IMR-90 (cell line): ENCODE results near the gene RTN1. TPM values are rescaled to one million over a fixed set of nuclear protein-coding genes. Genes with fewer than 3 reads are reported as not detected.

ENCODE experiments used
- ATAC-seq: fragments of 200-7000 bp; cut with Tn5 transposase; 2 replicates; pipeline ENCODE4 v1.9.1; 2020; ENCODE audit warnings: low read depth, mild to moderate bottlenecking, moderate library complexity
- BruUV-seq: library from RNA; stranded (reverse); fragments of 400-500 nt; replicated peaks from 2 replicates; lab custom pipeline; 2021; lab: Mats Ljungman, UMichigan
- CTCF ChIA-PET: fragments of 300-600 bp; formaldehyde crosslinking; extraction: SDS; loops from one replicate; lab custom pipeline; 2021; ENCODE audit warnings: antibody characterized with exemption; lab: Yijun Ruan, JAX
- POLR2A ChIA-PET: fragments of 300-600 bp; sonication (Branson Sonifier 250); formaldehyde crosslinking; loops from one replicate; lab custom pipeline; 2022; ENCODE audit warnings: antibody characterized with exemption; ENCODE audit not compliant: unreplicated experiment; lab: Charles Lee
- DNase-seq: peaks from one replicate; pipeline ENCODE4 v3.0.0; 2013
- H2AFZ ChIP-seq: replicated peaks from 2 replicates; pipeline ENCODE3; 2013; ENCODE audit warnings: low read length, mild to moderate bottlenecking; ENCODE audit not compliant: poor library complexity
- H2AK5ac ChIP-seq: 2 replicates; pipeline ENCODE4 v1.6.1; 2013; ENCODE audit warnings: low read depth, low read length, inconsistent platforms
- H2AK9ac ChIP-seq: replicated peaks from 2 replicates; pipeline ENCODE3; 2013; ENCODE audit warnings: mild to moderate bottlenecking, low read depth, low read length, moderate library complexity; ENCODE audit not compliant: poor library complexity
- H2BK120ac ChIP-seq: 2 replicates; pipeline ENCODE4 v1.6.1; 2013; ENCODE audit warnings: low read depth, low read length, inconsistent platforms
- H2BK15ac ChIP-seq: 3 replicates; pipeline ENCODE4 v1.6.1; 2013; ENCODE audit warnings: low read depth, low read length, inconsistent platforms
- H2BK20ac ChIP-seq: 2 replicates; pipeline ENCODE4 v1.6.1; 2013; ENCODE audit warnings: low read depth, mild to moderate bottlenecking, inconsistent platforms, low read length, moderate library complexity
- H2BK5ac ChIP-seq: 2 replicates; pipeline ENCODE4 v1.6.1; 2013; ENCODE audit warnings: mild to moderate bottlenecking, low read depth, low read length, inconsistent platforms; ENCODE audit not compliant: poor library complexity, severe bottlenecking
- H3K14ac ChIP-seq: replicated peaks from 2 replicates; pipeline ENCODE4 v1.6.1; 2013; ENCODE audit warnings: low read depth, low read length, inconsistent platforms
- H3K18ac ChIP-seq: 2 replicates; pipeline ENCODE4 v1.6.1; 2013; ENCODE audit warnings: low read depth, low read length, control low read depth
- H3K23ac ChIP-seq: 2 replicates; pipeline ENCODE4 v1.6.1; 2013; ENCODE audit warnings: low read depth, low read length, inconsistent platforms
- H3K27ac ChIP-seq: 2 replicates; pipeline ENCODE4 v1.5.1; 2013; ENCODE audit warnings: mild to moderate bottlenecking, control low read depth, low read length; ENCODE audit not compliant: insufficient read depth
- H3K27me3 ChIP-seq: 2 replicates; pipeline ENCODE4 v1.6.1; 2013; ENCODE audit warnings: low read length; ENCODE audit not compliant: control insufficient read depth, insufficient read depth
- H3K36me3 ChIP-seq: 2 replicates; pipeline ENCODE4 v1.6.1; 2013; ENCODE audit warnings: low read length, mixed read lengths; ENCODE audit not compliant: control insufficient read depth, insufficient read depth
- H3K4ac ChIP-seq: 2 replicates; pipeline ENCODE4 v1.6.1; 2013; ENCODE audit warnings: low read depth, low read length, inconsistent platforms
- H3K4me1 ChIP-seq: 2 replicates; pipeline ENCODE4 v1.6.1; 2013; ENCODE audit warnings: low read length, mixed read lengths; ENCODE audit not compliant: control insufficient read depth, insufficient read depth
- H3K4me2 ChIP-seq: 2 replicates; pipeline ENCODE4 v1.6.1; 2013; ENCODE audit warnings: low read depth, mild to moderate bottlenecking, control low read depth, low read length, moderate library complexity
- H3K4me3 ChIP-seq: 2 replicates; pipeline ENCODE4 v1.5.1; 2013; ENCODE audit warnings: low read depth, mild to moderate bottlenecking, control low read depth, low read length, moderate library complexity; ENCODE audit not compliant: insufficient read depth
- H3K56ac ChIP-seq: 2 replicates; pipeline ENCODE4 v1.6.1; 2013; ENCODE audit warnings: low read length, inconsistent platforms; ENCODE audit not compliant: insufficient read depth; ENCODE audit errors: extremely low read depth
- H3K79me1 ChIP-seq, 2 experiments: 2 replicates each; pipeline ENCODE4 v1.6.1; 2013; ENCODE audit warnings: low read length in 2 of 2, inconsistent platforms in 1 of 2, low read depth in 1 of 2
- H3K9ac ChIP-seq: 2 replicates; pipeline ENCODE4 v1.6.1; 2013; ENCODE audit warnings: low read depth, low read length, control low read depth
- H3K9me1 ChIP-seq: 2 replicates; pipeline ENCODE4 v1.6.1; 2013; ENCODE audit warnings: low read length, inconsistent platforms; ENCODE audit not compliant: insufficient read depth
- H3K9me3 ChIP-seq: 2 replicates; pipeline ENCODE4 v1.6.1; 2013; ENCODE audit warnings: low read length; ENCODE audit not compliant: control insufficient read depth, insufficient read depth
- H4K20me1 ChIP-seq: 2 replicates; pipeline ENCODE4 v1.6.1; 2013; ENCODE audit warnings: low read length, inconsistent platforms; ENCODE audit not compliant: insufficient read depth
- H4K5ac ChIP-seq: 2 replicates; pipeline ENCODE4 v1.6.1; 2013; ENCODE audit warnings: mild to moderate bottlenecking, low read depth, low read length, control low read depth
- H4K8ac ChIP-seq, 2 experiments: 2 replicates each; pipeline ENCODE4 v1.6.1; 2013; ENCODE audit warnings: low read depth in 2 of 2, low read length in 2 of 2, control low read depth in 1 of 2, inconsistent platforms in 1 of 2
- H4K91ac ChIP-seq: 2 replicates; pipeline ENCODE4 v1.6.1; 2013; ENCODE audit warnings: low read depth, low read length, inconsistent platforms; ENCODE audit not compliant: insufficient read depth
- BHLHE40 ChIP-seq: fragments of 150-350 bp; IDR thresholded peaks from 2 replicates; pipeline ENCODE4 v1.6.1; 2016; ENCODE audit warnings: mild to moderate bottlenecking, low read depth, low read length
- CEBPB ChIP-seq: IDR thresholded peaks from 2 replicates; pipeline ENCODE4 v1.6.1; 2012; ENCODE audit warnings: low read depth, low read length, improper control_type of control experiment
- CHD1 ChIP-seq: IDR thresholded peaks from 2 replicates; pipeline ENCODE4 v1.6.1; 2012; ENCODE audit warnings: low read depth, low read length, improper control_type of control experiment
- CTCF ChIP-seq: conservative IDR thresholded peaks from 2 replicates; pipeline ENCODE4 v1.5.1; 2012; ENCODE audit warnings: mild to moderate bottlenecking, low read depth, low read length, improper control_type of control experiment
- ELK1 ChIP-seq: fragments of 150-350 bp; IDR thresholded peaks from 2 replicates; pipeline ENCODE4 v1.6.1; 2016; ENCODE audit warnings: low read depth, mild to moderate bottlenecking, low read length, moderate library complexity, borderline replicate concordance
- FOS ChIP-seq: fragments of 150-350 bp; IDR thresholded peaks from 2 replicates; pipeline ENCODE4 v1.6.1; 2016; ENCODE audit warnings: low read depth, low read length
- MAFK ChIP-seq: IDR thresholded peaks from 2 replicates; pipeline ENCODE4 v1.6.1; 2012; ENCODE audit warnings: low read depth, low read length, improper control_type of control experiment
- MAZ ChIP-seq: IDR thresholded peaks from 2 replicates; pipeline ENCODE4 v1.6.1; 2012; ENCODE audit warnings: low read depth, mild to moderate bottlenecking, low read length, improper control_type of control experiment, moderate library complexity, borderline replicate concordance
- MXI1 ChIP-seq: IDR thresholded peaks from 2 replicates; pipeline ENCODE4 v1.6.1; 2012; ENCODE audit warnings: low read depth, mild to moderate bottlenecking, low read length, moderate library complexity, borderline replicate concordance
- NFE2L2 ChIP-seq: fragments of 150-350 bp; IDR thresholded peaks from 2 replicates; pipeline ENCODE4 v1.6.1; 2016; ENCODE audit warnings: low read depth, mild to moderate bottlenecking, low read length
- POLR2A ChIP-seq: IDR thresholded peaks from 2 replicates; pipeline ENCODE4 v1.6.1; 2012; ENCODE audit warnings: mild to moderate bottlenecking, low read depth, low read length
- RAD21 ChIP-seq: IDR thresholded peaks from 2 replicates; pipeline ENCODE4 v1.6.1; 2012; ENCODE audit warnings: low read length, improper control_type of control experiment
- RCOR1 ChIP-seq: IDR thresholded peaks from 2 replicates; pipeline ENCODE4 v1.6.1; 2012; ENCODE audit warnings: mild to moderate bottlenecking, low read length, improper control_type of control experiment; ENCODE audit not compliant: insufficient replicate concordance
- RFX5 ChIP-seq: IDR thresholded peaks from 2 replicates; pipeline ENCODE4 v1.8.0; 2012; ENCODE audit warnings: low read depth, mild to moderate bottlenecking, low read length, moderate library complexity
- SMC3 ChIP-seq: fragments of 150-350 bp; IDR thresholded peaks from 2 replicates; pipeline ENCODE4 v1.6.1; 2016; ENCODE audit warnings: low read depth, mild to moderate bottlenecking, antibody characterized with exemption, low read length, moderate library complexity
- WGBS, 2 experiments: methylation state at CpG; one replicate each; pipeline versions ENCODE4 v1.1.5 to v1.1.7; 2013; ENCODE audit warnings: missing lambda C conversion rate in 2 of 2; ENCODE audit not compliant: insufficient read length in 1 of 2; ENCODE audit errors: extremely low coverage in 2 of 2; 5-methylcytosine and 5-hydroxymethylcytosine counted together
- dilution Hi-C: fragments of 300-500 bp; cut with HindIII; formaldehyde crosslinking; loops from one replicate; pipeline ENCODE4 v1.14.3; 2018; ENCODE audit warnings: low sequenced_read_pairs; ENCODE audit not compliant: unreplicated experiment
- in situ Hi-C: fragments of 300-500 bp; cut with MboI; formaldehyde crosslinking; loops from 3 replicates; pipeline ENCODE4 v1.14.3; 2019; ENCODE audit warnings: low sequenced_read_pairs, inconsistent platforms, mixed read lengths
- intact Hi-C: fragments of 100-400 bp; cut with micrococcal nuclease; formaldehyde crosslinking; loops from 2 replicates; pipeline ENCODE4 v1.10.0; 2022
- polyA plus RNA-seq, 3 experiments: library from polyadenylated mRNA; depleted of rRNA; stranded (reverse); fragments of >200 nt; gene quantifications; 2 replicates each; pipeline ENCODE4 v1.2.3, GENCODE V29; 2012; ENCODE audit warnings: low replicate concordance in 1 of 3
- total RNA-seq: library from RNA; depleted of rRNA; stranded (reverse); fragments of >200 nt; gene quantifications from 2 replicates; pipeline ENCODE4 v1.2.3, GENCODE V29; 2012
- TF ChIP-seq, protein P1 (sequence below): fragments of 150-350 bp; IDR thresholded peaks from 2 replicates; pipeline ENCODE4 v1.6.1; 2017; ENCODE audit warnings: mild to moderate bottlenecking, antibody characterized with exemption, low read length, low read depth

The RTN1 gene
- total and polyA plus RNA-seq, 2 of the 4 experiments (the other 2 are of a cell fraction), result 0.18 to 0.46 TPM

GRCh38 chr14:59566296-59566695 is 304.3 kb downstream of the RTN1 start:
- in situ Hi-C loops (no loop called here), intact Hi-C loops (no loop called here), dilution Hi-C loops (no loop called here)
- no peak overlapping the region for H3K56ac ChIP-seq
- no peak overlapping the region for H3K23ac ChIP-seq
- no peak overlapping the region for H3K9ac ChIP-seq
- no peak for TF ChIP-seq NFE2L2
- TF ChIP-seq, protein P1, sequence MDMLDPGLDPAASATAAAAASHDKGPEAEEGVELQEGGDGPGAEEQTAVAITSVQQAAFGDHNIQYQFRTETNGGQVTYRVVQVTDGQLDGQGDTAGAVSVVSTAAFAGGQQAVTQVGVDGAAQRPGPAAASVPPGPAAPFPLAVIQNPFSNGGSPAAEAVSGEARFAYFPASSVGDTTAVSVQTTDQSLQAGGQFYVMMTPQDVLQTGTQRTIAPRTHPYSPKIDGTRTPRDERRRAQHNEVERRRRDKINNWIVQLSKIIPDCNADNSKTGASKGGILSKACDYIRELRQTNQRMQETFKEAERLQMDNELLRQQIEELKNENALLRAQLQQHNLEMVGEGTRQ, result no peak
- no peak for TF ChIP-seq ELK1
- no peak for TF ChIP-seq BHLHE40
- no peak for TF ChIP-seq MAFK
- TF ChIP-seq RAD21, result no peak
- TF ChIP-seq POLR2A, result no peak
- no peak for TF ChIP-seq MAZ
- no peak for TF ChIP-seq FOS
- no peak for TF ChIP-seq SMC3
- TF ChIP-seq RFX5, result no peak
- no peak for TF ChIP-seq CHD1
- no peak for TF ChIP-seq CEBPB
- no peak for TF ChIP-seq RCOR1
- no peak for TF ChIP-seq MXI1
- no peak for TF ChIP-seq CTCF
- POLR2A ChIA-PET, result no interaction called here
- no peak overlapping the region for H4K5ac ChIP-seq
- no peaks in the 10 kb centered on the region for H3K36me3 ChIP-seq
- H3K9me3 ChIP-seq, result no peaks in the 10 kb centered on the region
- H2AFZ ChIP-seq, result no peak overlapping the region
- H4K8ac ChIP-seq, result no peak overlapping the region
- CTCF ChIA-PET, result interaction anchor here (0.6 to 2.7 kb wide), 3 partner anchors 11 to 440 kb away, joined by 3 to 12 read pairs (median 3); partner anchors contain the start of gene CCDC175
- H4K20me1 ChIP-seq, result no peaks in the 10 kb centered on the region
- H2AK5ac ChIP-seq, result no peak overlapping the region
- H3K4ac ChIP-seq, result no peak overlapping the region
- H3K4me3 ChIP-seq, result no peak overlapping the region
- no peak overlapping the region for H3K14ac ChIP-seq
- DNase-seq (no peak), ATAC-seq (no peak)
- H3K27ac ChIP-seq, result no peak overlapping the region
- no peak overlapping the region for H2AK9ac ChIP-seq
- peaks cover 8% of the 10 kb centered on the region for H3K27me3 ChIP-seq
- H2BK5ac ChIP-seq, result no peak overlapping the region
- H2BK20ac ChIP-seq, result no peak overlapping the region
- H4K91ac ChIP-seq, result no peak overlapping the region
- no peak overlapping the region for H3K4me2 ChIP-seq
- no peaks in the 10 kb centered on the region for H3K9me1 ChIP-seq
- H2BK15ac ChIP-seq, result no peak overlapping the region
- no peaks in the 10 kb centered on the region for H3K79me1 ChIP-seq
- no peak overlapping the region for H2BK120ac ChIP-seq
- H3K18ac ChIP-seq, result no peak overlapping the region
- WGBS, 2 experiments, result no CpG with 5 or more reads among the region's 1 CpG
- no peaks in the 10 kb centered on the region for H3K4me1 ChIP-seq
- no TSS peak for BruUV-seq
